HepG2 (cell line): ENCODE data around the gene PPP2R5D. TPM values are rescaled to one million over a fixed set of nuclear protein-coding genes. Genes with fewer than 3 reads are reported as not detected.

Source experiments
- DMAP1 ChIP-seq: IDR thresholded peaks from 2 replicates; pipeline ENCODE4 v1.6.1; 2016
- KLF9 ChIP-seq: IDR thresholded peaks from 2 replicates; pipeline ENCODE4 v1.6.1; 2016; ENCODE audit warnings: low read depth
- MAZ ChIP-seq, 2 experiments: sonication (generic) in 1 of 2; formaldehyde crosslinking in 1 of 2; IDR thresholded peaks; 2 replicates each; pipeline versions ENCODE4 v1.5.0 to v1.6.1; 2012 to 2020; ENCODE audit warnings: low read depth in 2 of 2, mild to moderate bottlenecking in 2 of 2, borderline replicate concordance in 1 of 2, improper control_type of control experiment in 1 of 2, low read length in 1 of 2, missing genetic modification reagents in 1 of 2, moderate library complexity in 1 of 2
- NFYC ChIP-seq: IDR thresholded peaks from 2 replicates; pipeline ENCODE4 v1.6.1; 2016; ENCODE audit warnings: missing genetic modification reagents, missing compliant biosample characterization
- PHF8 ChIP-seq: sonication (generic); formaldehyde crosslinking; IDR thresholded peaks from 2 replicates; pipeline ENCODE4 v1.5.0; 2020; ENCODE audit warnings: missing genetic modification reagents
- PTBP1 ChIP-seq: fragments of 200-400 bp; formaldehyde crosslinking; IDR thresholded peaks from 2 replicates; pipeline ENCODE4 v1.6.1; 2018; ENCODE audit warnings: low read length, low read depth; ENCODE audit not compliant: poor library complexity, severe bottlenecking
- SIN3A ChIP-seq: IDR thresholded peaks from 2 replicates; pipeline ENCODE4 v1.6.1; 2011; ENCODE audit warnings: low read depth, mild to moderate bottlenecking, control low read depth, low read length, borderline replicate concordance
- SSRP1 ChIP-seq: IDR thresholded peaks from 2 replicates; pipeline ENCODE4 v1.6.1; 2016; ENCODE audit warnings: control low read depth
- ZBTB42 ChIP-seq: sonication (generic); formaldehyde crosslinking; IDR thresholded peaks from 2 replicates; pipeline ENCODE4 v1.5.0; 2020; ENCODE audit warnings: mild to moderate bottlenecking, missing genetic modification reagents
- ZFP36L1 ChIP-seq: sonication (generic); formaldehyde crosslinking; IDR thresholded peaks from 2 replicates; pipeline ENCODE4 v1.8.0; 2022; ENCODE audit warnings: mild to moderate bottlenecking, missing genetic modification reagents, moderate library complexity
- ZNF382 ChIP-seq: sonication (generic); formaldehyde crosslinking; IDR thresholded peaks from 2 replicates; pipeline ENCODE4 v1.5.0; 2020; ENCODE audit warnings: missing genetic modification reagents, mild to moderate bottlenecking, borderline replicate concordance
- ZNF451 ChIP-seq: sonication (generic); formaldehyde crosslinking; IDR thresholded peaks from 2 replicates; pipeline ENCODE4 v1.5.0; 2020; ENCODE audit warnings: mild to moderate bottlenecking, missing genetic modification reagents
- ZNF530 ChIP-seq: sonication (generic); formaldehyde crosslinking; IDR thresholded peaks from 2 replicates; pipeline ENCODE4 v1.5.0; 2020; ENCODE audit warnings: low read depth, mild to moderate bottlenecking, missing genetic modification reagents
- ZNF572 ChIP-seq: sonication (generic); formaldehyde crosslinking; IDR thresholded peaks from 2 replicates; pipeline ENCODE4 v1.5.1; 2020; ENCODE audit warnings: mild to moderate bottlenecking, missing genetic modification reagents
- ZNF660 ChIP-seq: sonication (generic); formaldehyde crosslinking; IDR thresholded peaks from 2 replicates; pipeline ENCODE4 v1.5.1; 2020; ENCODE audit warnings: mild to moderate bottlenecking, low read depth, missing genetic modification reagents, borderline replicate concordance
- ZNF768 ChIP-seq: sonication (generic); formaldehyde crosslinking; IDR thresholded peaks from 2 replicates; pipeline ENCODE4 v1.4.0; 2020; ENCODE audit warnings: missing genetic modification reagents
- ZNF83 ChIP-seq: sonication (generic); formaldehyde crosslinking; IDR thresholded peaks from 2 replicates; pipeline ENCODE4 v1.4.0; 2020; ENCODE audit warnings: missing genetic modification reagents, mild to moderate bottlenecking, borderline replicate concordance
- ZSCAN29 ChIP-seq: sonication (generic); formaldehyde crosslinking; conservative IDR thresholded peaks from 2 replicates; pipeline ENCODE4 v1.4.0; 2020; ENCODE audit warnings: mild to moderate bottlenecking, missing genetic modification reagents
- polyA plus RNA-seq, 8 experiments: library from polyadenylated mRNA; depleted of rRNA in 3 of 8; stranded (reverse) in 7 of 8; unstranded in 1 of 8; fragments of >200 nt; fragmentation: Illumina TruSeq in 4 of 8; extraction: Trizol in 4 of 8; gene quantifications; 2 replicates each; pipeline versions ENCODE4 v1.2.1 to v1.2.3, GENCODE V29; 2011 to 2016; ENCODE audit warnings: low read depth in 4 of 8, missing spikeins in 1 of 8, mixed read lengths in 1 of 8; ENCODE audit not compliant: insufficient read depth in 1 of 8
- total RNA-seq, 5 experiments: library from RNA; depleted of rRNA; stranded (reverse); fragments of >200 nt; fragmentation: Illumina TruSeq; extraction: Trizol; gene quantifications; 2 replicates each; pipeline ENCODE4 v1.2.3, GENCODE V29; 2016; ENCODE audit warnings: low read depth in 1 of 5
- TF ChIP-seq, protein P1 (sequence below): sonication (generic); formaldehyde crosslinking; IDR thresholded peaks from 2 replicates; pipeline ENCODE4 v1.4.0; 2020; ENCODE audit warnings: missing genetic modification reagents, borderline replicate concordance
- TF ChIP-seq, protein P2 (sequence below): conservative IDR thresholded peaks from 2 replicates; pipeline ENCODE4 v1.6.1; 2018; ENCODE audit warnings: missing genetic modification reagents
- TF ChIP-seq, protein P3 (sequence below): sonication (generic); formaldehyde crosslinking; IDR thresholded peaks from 2 replicates; pipeline ENCODE4 v1.4.0; 2020; ENCODE audit warnings: missing genetic modification reagents
- TF ChIP-seq, protein P4 (sequence below): IDR thresholded peaks from 2 replicates; pipeline ENCODE4 v1.6.1; 2016; ENCODE audit warnings: missing compliant biosample characterization, missing genetic modification reagents, borderline replicate concordance

Gene PPP2R5D
- total and polyA plus RNA-seq, 2 of the 13 experiments (the other 11 are each of a cell fraction or from before 2014, with no cell fraction given): 53.7 to 60.4 TPM

DNA sequence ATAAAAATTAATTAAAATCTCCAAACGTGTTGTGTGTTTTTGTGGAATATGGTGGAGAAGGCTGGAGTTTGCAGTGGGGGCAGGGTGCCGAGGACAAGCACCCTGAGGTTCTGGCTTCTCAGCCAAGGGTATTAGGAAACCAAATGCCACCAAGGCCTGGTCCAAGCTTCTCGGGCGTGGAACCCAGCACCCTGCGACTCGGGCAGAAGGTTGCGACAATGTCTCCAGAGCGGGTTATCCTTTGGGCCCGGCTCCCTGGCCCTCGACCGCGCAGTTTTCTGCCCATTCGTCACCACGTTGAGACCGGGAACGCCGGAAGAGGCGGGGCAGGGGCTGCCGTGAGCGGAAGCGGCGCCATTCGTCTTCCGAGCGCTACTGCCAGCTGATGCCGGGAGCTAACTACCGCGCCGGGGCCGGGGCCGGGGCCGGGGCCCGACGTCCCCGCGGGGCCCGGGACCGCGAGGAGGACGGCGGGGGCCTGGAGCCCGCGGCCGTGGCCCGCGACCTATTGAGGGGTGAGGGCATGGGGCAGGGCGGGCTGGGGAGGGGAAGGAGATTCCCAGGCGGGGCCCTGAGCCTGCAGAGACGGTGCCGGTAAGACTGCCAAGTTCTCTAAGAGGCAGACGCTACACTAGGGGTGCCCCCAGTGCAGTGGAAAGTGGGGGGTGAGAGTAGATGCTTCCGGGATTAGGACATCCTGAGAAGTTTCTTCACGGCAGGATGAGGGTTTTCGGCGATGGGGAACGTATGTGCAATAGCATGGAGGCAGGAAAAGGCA, 37.1 kb downstream of the PPP2R5D start, which contains the start of gene RRP36 (continued):
- TF ChIP-seq, protein P1, sequence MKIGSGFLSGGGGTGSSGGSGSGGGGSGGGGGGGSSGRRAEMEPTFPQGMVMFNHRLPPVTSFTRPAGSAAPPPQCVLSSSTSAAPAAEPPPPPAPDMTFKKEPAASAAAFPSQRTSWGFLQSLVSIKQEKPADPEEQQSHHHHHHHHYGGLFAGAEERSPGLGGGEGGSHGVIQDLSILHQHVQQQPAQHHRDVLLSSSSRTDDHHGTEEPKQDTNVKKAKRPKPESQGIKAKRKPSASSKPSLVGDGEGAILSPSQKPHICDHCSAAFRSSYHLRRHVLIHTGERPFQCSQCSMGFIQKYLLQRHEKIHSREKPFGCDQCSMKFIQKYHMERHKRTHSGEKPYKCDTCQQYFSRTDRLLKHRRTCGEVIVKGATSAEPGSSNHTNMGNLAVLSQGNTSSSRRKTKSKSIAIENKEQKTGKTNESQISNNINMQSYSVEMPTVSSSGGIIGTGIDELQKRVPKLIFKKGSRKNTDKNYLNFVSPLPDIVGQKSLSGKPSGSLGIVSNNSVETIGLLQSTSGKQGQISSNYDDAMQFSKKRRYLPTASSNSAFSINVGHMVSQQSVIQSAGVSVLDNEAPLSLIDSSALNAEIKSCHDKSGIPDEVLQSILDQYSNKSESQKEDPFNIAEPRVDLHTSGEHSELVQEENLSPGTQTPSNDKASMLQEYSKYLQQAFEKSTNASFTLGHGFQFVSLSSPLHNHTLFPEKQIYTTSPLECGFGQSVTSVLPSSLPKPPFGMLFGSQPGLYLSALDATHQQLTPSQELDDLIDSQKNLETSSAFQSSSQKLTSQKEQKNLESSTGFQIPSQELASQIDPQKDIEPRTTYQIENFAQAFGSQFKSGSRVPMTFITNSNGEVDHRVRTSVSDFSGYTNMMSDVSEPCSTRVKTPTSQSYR: 0 out of 2 replicates have a peak, but pooled peaks have one; percentile 29
- peak; percentile 56; the same call in 1 of the 2 replicates for TF ChIP-seq ZNF768 (CRISPR knock-in tag)
- TF ChIP-seq, protein P2, sequence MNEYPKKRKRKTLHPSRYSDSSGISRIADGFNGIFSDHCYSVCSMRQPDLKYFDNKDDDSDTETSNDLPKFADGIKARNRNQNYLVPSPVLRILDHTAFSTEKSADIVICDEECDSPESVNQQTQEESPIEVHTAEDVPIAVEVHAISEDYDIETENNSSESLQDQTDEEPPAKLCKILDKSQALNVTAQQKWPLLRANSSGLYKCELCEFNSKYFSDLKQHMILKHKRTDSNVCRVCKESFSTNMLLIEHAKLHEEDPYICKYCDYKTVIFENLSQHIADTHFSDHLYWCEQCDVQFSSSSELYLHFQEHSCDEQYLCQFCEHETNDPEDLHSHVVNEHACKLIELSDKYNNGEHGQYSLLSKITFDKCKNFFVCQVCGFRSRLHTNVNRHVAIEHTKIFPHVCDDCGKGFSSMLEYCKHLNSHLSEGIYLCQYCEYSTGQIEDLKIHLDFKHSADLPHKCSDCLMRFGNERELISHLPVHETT (CRISPR knock-in tag): 0 out of 2 replicates have a peak, but pooled peaks have one; percentile 42
- TF ChIP-seq ZNF382 (CRISPR knock-in tag): no peak
- peak; percentile 82 for TF ChIP-seq PHF8 (CRISPR knock-in tag)
- TF ChIP-seq, protein P3, sequence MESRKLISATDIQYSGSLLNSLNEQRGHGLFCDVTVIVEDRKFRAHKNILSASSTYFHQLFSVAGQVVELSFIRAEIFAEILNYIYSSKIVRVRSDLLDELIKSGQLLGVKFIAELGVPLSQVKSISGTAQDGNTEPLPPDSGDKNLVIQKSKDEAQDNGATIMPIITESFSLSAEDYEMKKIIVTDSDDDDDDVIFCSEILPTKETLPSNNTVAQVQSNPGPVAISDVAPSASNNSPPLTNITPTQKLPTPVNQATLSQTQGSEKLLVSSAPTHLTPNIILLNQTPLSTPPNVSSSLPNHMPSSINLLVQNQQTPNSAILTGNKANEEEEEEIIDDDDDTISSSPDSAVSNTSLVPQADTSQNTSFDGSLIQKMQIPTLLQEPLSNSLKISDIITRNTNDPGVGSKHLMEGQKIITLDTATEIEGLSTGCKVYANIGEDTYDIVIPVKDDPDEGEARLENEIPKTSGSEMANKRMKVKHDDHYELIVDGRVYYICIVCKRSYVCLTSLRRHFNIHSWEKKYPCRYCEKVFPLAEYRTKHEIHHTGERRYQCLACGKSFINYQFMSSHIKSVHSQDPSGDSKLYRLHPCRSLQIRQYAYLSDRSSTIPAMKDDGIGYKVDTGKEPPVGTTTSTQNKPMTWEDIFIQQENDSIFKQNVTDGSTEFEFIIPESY (CRISPR knock-in tag): no peak
- 0 out of 2 replicates have a peak, but pooled peaks have one; percentile 17 for TF ChIP-seq ZNF572
- no peak for TF ChIP-seq ZNF660 (CRISPR knock-in tag)
- no peak for TF ChIP-seq ZNF530
- TF ChIP-seq DMAP1 (CRISPR knock-in tag): peak; percentile 76; the same call in 1 of the 2 replicates
- no peak for TF ChIP-seq MAZ (IDR thresholded peaks at IDR 0.05; ENCODE audit: borderline replicate concordance, low read depth, low read length)
- TF ChIP-seq MAZ (CRISPR knock-in tag; IDR thresholded peaks at IDR 0.05; ENCODE audit: low read depth): peak; percentile 48; the same call in 1 of the 2 replicates
- no peak for TF ChIP-seq ZSCAN29 (CRISPR knock-in tag)
- no peak for TF ChIP-seq PTBP1
- no peak for TF ChIP-seq ZNF451 (CRISPR knock-in tag)
- TF ChIP-seq SSRP1 (CRISPR knock-in tag): no peak
- peak; percentile 74; the same call in 1 of the 2 replicates for TF ChIP-seq KLF9
- TF ChIP-seq ZNF83 (CRISPR knock-in tag): no peak
- TF ChIP-seq, protein P4, sequence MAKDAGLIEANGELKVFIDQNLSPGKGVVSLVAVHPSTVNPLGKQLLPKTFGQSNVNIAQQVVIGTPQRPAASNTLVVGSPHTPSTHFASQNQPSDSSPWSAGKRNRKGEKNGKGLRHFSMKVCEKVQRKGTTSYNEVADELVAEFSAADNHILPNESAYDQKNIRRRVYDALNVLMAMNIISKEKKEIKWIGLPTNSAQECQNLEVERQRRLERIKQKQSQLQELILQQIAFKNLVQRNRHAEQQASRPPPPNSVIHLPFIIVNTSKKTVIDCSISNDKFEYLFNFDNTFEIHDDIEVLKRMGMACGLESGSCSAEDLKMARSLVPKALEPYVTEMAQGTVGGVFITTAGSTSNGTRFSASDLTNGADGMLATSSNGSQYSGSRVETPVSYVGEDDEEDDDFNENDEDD (CRISPR knock-in tag): peak; percentile 73; the same call in 1 of the 2 replicates
- TF ChIP-seq ZFP36L1 (CRISPR knock-in tag): 0 out of 2 replicates have a peak, but pooled peaks have one; percentile 51
- TF ChIP-seq ZBTB42 (CRISPR knock-in tag): no peak
- 0 out of 2 replicates have a peak, but pooled peaks have one; percentile 49 for TF ChIP-seq SIN3A
- peak; percentile 32; the same call in 1 of the 2 replicates for TF ChIP-seq NFYC (CRISPR knock-in tag)
